Dermis blood vessel endothelial cell (primary cell): ENCODE data around the gene CD163L1. TPM values are rescaled to one million over a fixed set of nuclear protein-coding genes. Genes with fewer than 3 reads are reported as not detected.
A peak's percentile ranks its signal among the peaks of the same experiment; 100 is the strongest.
"Not testable (repeated sequence)": the region's sequence is repeated elsewhere in the genome, so short reads cannot be mapped to it uniquely, and the experiment has no call there.

Source experiments
- DNase-seq: peaks from one replicate; pipeline ENCODE4 v3.0.0; 2010
- total RNA-seq: library from RNA; depleted of rRNA; stranded (reverse); fragments of >200 nt; gene quantifications from 2 replicates; pipeline ENCODE4 v1.2.3, GENCODE V29; 2014

CD163L1 gene
- 5.4 and 7.1 TPM in 2 replicates for total RNA-seq

- DNase-seq, result peak; percentile 35
Observed at GRCh38 chr12:7444076-7444475, at the start of gene CD163L1. Gene CD163L1 (minus strand): TSS chr12:7444153. CDS start chr12:7444127, 26 bp downstream.

GRCh38 chr12:7493006-7493405 is 49.1 kb upstream of the CD163L1 start:
- no peak for DNase-seq

- DNase-seq, result no peak
Observed at GRCh38 chr12:7486512-7486911, 42.6 kb upstream of the CD163L1 start.

- DNase-seq, result no peak
Observed at GRCh38 chr12:7485095-7485494, 41.1 kb upstream of the CD163L1 start.

- DNase-seq, result no peak
Observed at GRCh38 chr12:7483343-7483742, 39.4 kb upstream of the CD163L1 start.

- no peak for DNase-seq
Observed at GRCh38 chr12:7479771-7480170, 35.8 kb upstream of the CD163L1 start.

- no peak for DNase-seq
Observed at GRCh38 chr12:7472060-7472459, 28.1 kb upstream of the CD163L1 start.

GRCh38 chr12:7460375-7461259 is 16.7 kb upstream of the CD163L1 start:
- DNase-seq, result peak; percentile 78

GRCh38 chr12:7459973-7460372 is 16.0 kb upstream of the CD163L1 start:
- no peak for DNase-seq

GRCh38 chr12:7451756-7452155 is 7.8 kb upstream of the CD163L1 start:
- no peak for DNase-seq

- DNase-seq, result no peak
Observed at GRCh38 chr12:7450667-7451066, 6.7 kb upstream of the CD163L1 start.

- DNase-seq, result no peak
Observed at GRCh38 chr12:7448099-7448498, 4.1 kb upstream of the CD163L1 start.

- no peak for DNase-seq
Observed at GRCh38 chr12:7444537-7444936, 584 bp upstream of the CD163L1 start.

- DNase-seq, result no peak
Observed at GRCh38 chr12:7441216-7441615, 2.7 kb downstream of the CD163L1 start.

GRCh38 chr12:7439579-7440505 is 4.1 kb downstream of the CD163L1 start:
- peak; percentile 72 for DNase-seq

GRCh38 chr12:7438291-7438995 is 5.5 kb downstream of the CD163L1 start:
- not testable (repeated sequence) for DNase-seq

GRCh38 chr12:7437494-7437893 is 6.5 kb downstream of the CD163L1 start:
- DNase-seq, result not testable (repeated sequence)

- DNase-seq, result no peak
Observed at GRCh38 chr12:7434670-7435069, 9.3 kb downstream of the CD163L1 start.

GRCh38 chr12:7433276-7433822 is 10.6 kb downstream of the CD163L1 start:
- peak; percentile 93 for DNase-seq

GRCh38 chr12:7431993-7432685 is 11.8 kb downstream of the CD163L1 start:
- no peak for DNase-seq

GRCh38 chr12:7411343-7411742 is 32.6 kb downstream of the CD163L1 start:
- no peak for DNase-seq

- DNase-seq, result no peak
Observed at GRCh38 chr12:7404275-7404674, 39.7 kb downstream of the CD163L1 start.
